HG02938 (cell line): ENCODE measurements around the gene HOXA11.

Experiments used
- ATAC-seq: cut with Tn5 transposase; IDR thresholded peaks from one replicate; pipeline ENCODE4 v1.9.1; 2021; ENCODE audit warnings: mild to moderate bottlenecking, moderate library complexity; ENCODE audit not compliant: unreplicated experiment

The HOXA11 gene

GRCh38 chr7:27138472-27138871 is 46.6 kb downstream of the HOXA11 start:
- no peak for ATAC-seq

- ATAC-seq, result no peak
Observed at GRCh38 chr7:27137640-27138315, 47.3 kb downstream of the HOXA11 start.

GRCh38 chr7:27134392-27134791 is 50.6 kb downstream of the HOXA11 start:
- ATAC-seq, result no peak

- ATAC-seq, result no peak
Observed at GRCh38 chr7:27133409-27134231, 51.4 kb downstream of the HOXA11 start.

- ATAC-seq, result no peak
Observed at GRCh38 chr7:27132978-27133377, 52.1 kb downstream of the HOXA11 start.

DNA sequence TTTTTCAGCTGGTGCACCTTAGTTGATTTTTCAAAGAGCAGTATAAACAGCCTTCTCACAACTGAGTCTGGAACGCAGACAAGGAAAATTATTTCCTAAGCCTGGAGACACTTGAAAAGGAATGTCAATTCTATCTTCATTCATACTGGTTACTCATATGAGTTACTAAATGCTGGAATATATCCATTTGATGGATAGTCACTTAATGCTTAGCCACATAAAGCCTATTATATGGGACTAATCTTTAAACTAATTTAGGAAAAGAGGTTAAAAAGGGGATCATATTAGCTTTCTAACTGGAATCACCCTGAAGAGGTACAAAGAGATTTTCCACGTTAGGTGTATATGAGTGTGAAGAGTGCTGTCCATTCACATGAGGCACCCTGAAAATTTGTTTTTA is 52.8 kb downstream of the HOXA11 start:
- no peak for ATAC-seq

GRCh38 chr7:27131390-27131819 is 53.6 kb downstream of the HOXA11 start:
- ATAC-seq, result no peak
